ENCODE measurements around the gene VAV3. TPM values are rescaled to one million over a fixed set of nuclear protein-coding genes. Genes with fewer than 3 reads are reported as not detected.

VAV3 gene
- polyA plus RNA-seq, 1 donor (not counting 4 experiments of a cell fraction or from before 2014, with no cell fraction given) = 19.6 TPM

DNA sequence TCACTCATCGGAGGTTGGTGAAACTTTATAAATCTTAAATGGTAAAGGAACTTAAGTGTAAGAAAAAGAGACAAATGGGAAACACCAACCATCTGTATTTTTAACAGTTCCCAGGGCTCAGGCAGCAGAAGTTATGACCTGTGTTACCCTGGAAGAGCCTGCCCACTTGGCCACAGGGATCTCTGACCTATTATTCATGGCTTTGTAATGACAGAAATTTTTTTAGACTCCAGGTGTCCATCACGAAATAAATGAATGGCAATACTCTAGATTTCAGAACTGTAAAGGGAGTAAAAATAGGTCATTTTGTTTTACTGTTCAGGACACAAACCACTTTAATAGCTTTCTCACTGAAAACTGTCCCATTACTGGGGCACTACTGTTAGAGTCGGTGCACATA is 389.8 kb downstream of the VAV3 start:
- H4K20me1 ChIP-seq (ENCODE audit: control insufficient read depth, extremely low read depth, insufficient read depth, low read length) = no peaks in the 10 kb centered on the region
- no peak overlapping the region for H3K9ac ChIP-seq (ENCODE audit: control insufficient read depth, extremely low read depth, insufficient read depth, low read length)
- no peaks in the 10 kb centered on the region for H3K79me2 ChIP-seq (ENCODE audit: control insufficient read depth, insufficient read depth, low read length)
- dilution Hi-C loops (cut with MboI; ENCODE audit: extremely low pct_ligation_motif_present, low sequenced_read_pairs) = no loop called here
- peaks cover 0 to 2% of the 10 kb centered on the region in 2 experiments for H3K36me3 ChIP-seq (ENCODE audit: control insufficient read depth in 2 of 2, extremely low read depth in 1 of 2, insufficient read depth in 2 of 2, low read length in 2 of 2)
- no peak overlapping the region for H3K27ac ChIP-seq (ENCODE audit: control insufficient read depth, insufficient read depth, low read length)
- FAIRE-seq (no peak), DNase-seq (ENCODE audit: low read depth, low spot score) (no peak)
- H3K27me3 ChIP-seq (ENCODE audit: control insufficient read depth, extremely low read depth, insufficient read depth, low read length) = no peaks in the 10 kb centered on the region
- no peak overlapping the region for H2AFZ ChIP-seq (ENCODE audit: control insufficient read depth, low read length)
- H3K4me3 ChIP-seq (ENCODE audit: control insufficient read depth in 2 of 3, extremely low read depth in 1 of 3, insufficient read depth in 2 of 3, low read depth in 1 of 3, low read length in 3 of 3) = no peak overlapping the region
- H3K4me2 ChIP-seq (ENCODE audit: control insufficient read depth, extremely low read depth, insufficient read depth, low read depth, low read length) = no peak overlapping the region
- no peaks in the 10 kb centered on the region for H3K9me3 ChIP-seq (ENCODE audit: control insufficient read depth, low read depth, low read length)
- TF ChIP-seq EZH2 (IDR thresholded peaks at IDR 0.05; ENCODE audit: low read length) = no peak
- no peak for TF ChIP-seq CTCF (optimal IDR thresholded peaks at IDR 0.05 in 1 of 3, IDR thresholded peaks at IDR 0.05 in 1 of 3, conservative IDR thresholded peaks at IDR 0.05 in 1 of 3; ENCODE audit: extremely low read depth in 1 of 3, insufficient read depth in 2 of 3, low read length in 3 of 3)
- no peaks in the 10 kb centered on the region for H3K9me1 ChIP-seq (ENCODE audit: control insufficient read depth, extremely low read depth, insufficient read depth, low read length)
- peaks cover 17% of the 10 kb centered on the region for H3K4me1 ChIP-seq (ENCODE audit: control insufficient read depth, extremely low read depth, insufficient read depth, low read length)

- no peaks in the 10 kb centered on the region for H3K27me3 ChIP-seq (ENCODE audit: control insufficient read depth, extremely low read depth, insufficient read depth, low read length)
- H4K20me1 ChIP-seq (ENCODE audit: control insufficient read depth, extremely low read depth, insufficient read depth, low read length) = no peaks in the 10 kb centered on the region
- no peak overlapping the region for H3K4me2 ChIP-seq (ENCODE audit: control insufficient read depth, extremely low read depth, insufficient read depth, low read depth, low read length)
- H3K36me3 ChIP-seq (ENCODE audit: control insufficient read depth in 2 of 2, extremely low read depth in 1 of 2, insufficient read depth in 2 of 2, low read length in 2 of 2) = peaks cover 0 to 2% of the 10 kb centered on the region in 2 experiments
- FAIRE-seq = peak; percentile 62
- DNase-seq (ENCODE audit: low read depth, low spot score) = no peak
- H2AFZ ChIP-seq (ENCODE audit: control insufficient read depth, low read length) = no peak overlapping the region
- H3K27ac ChIP-seq (ENCODE audit: control insufficient read depth, insufficient read depth, low read length) = no peak overlapping the region
- no peak overlapping the region for H3K9ac ChIP-seq (ENCODE audit: control insufficient read depth, extremely low read depth, insufficient read depth, low read length)
- dilution Hi-C loops (cut with MboI; ENCODE audit: extremely low pct_ligation_motif_present, low sequenced_read_pairs) = no loop called here
- TF ChIP-seq CTCF (optimal IDR thresholded peaks at IDR 0.05 in 1 of 3, IDR thresholded peaks at IDR 0.05 in 1 of 3, conservative IDR thresholded peaks at IDR 0.05 in 1 of 3; ENCODE audit: extremely low read depth in 1 of 3, insufficient read depth in 2 of 3, low read length in 3 of 3) (no peak), EZH2 (IDR thresholded peaks at IDR 0.05; ENCODE audit: low read length) (no peak)
- H3K79me2 ChIP-seq (ENCODE audit: control insufficient read depth, insufficient read depth, low read length) = no peaks in the 10 kb centered on the region
- H3K4me1 ChIP-seq (ENCODE audit: control insufficient read depth, extremely low read depth, insufficient read depth, low read length) = peaks cover 17% of the 10 kb centered on the region
- H3K9me3 ChIP-seq (ENCODE audit: control insufficient read depth, low read depth, low read length) = no peaks in the 10 kb centered on the region
- no peak overlapping the region for H3K4me3 ChIP-seq (ENCODE audit: control insufficient read depth in 2 of 3, extremely low read depth in 1 of 3, insufficient read depth in 2 of 3, low read depth in 1 of 3, low read length in 3 of 3)
- H3K9me1 ChIP-seq (ENCODE audit: control insufficient read depth, extremely low read depth, insufficient read depth, low read length) = no peaks in the 10 kb centered on the region
Measured at GRCh38 chr1:107574044-107574443, 390.9 kb downstream of the VAV3 start.
